CD4-positive, alpha-beta T cell treated with Interleukin-17A for 4 hours (primary cell): ENCODE measurements around the gene OGFR.

Source experiments
- DNase-seq: peaks from one replicate; pipeline ENCODE4 v3.0.0-alpha.2; 2020; ENCODE audit warnings: mixed read lengths

The OGFR gene

GRCh38 chr20:62770111-62770910, 34.3 kb upstream of the OGFR start:
- DNase-seq = no peak

- no peak for DNase-seq
These were observed 33.7 kb upstream of the OGFR start for GRCh38 chr20:62770916-62771315.

DNA sequence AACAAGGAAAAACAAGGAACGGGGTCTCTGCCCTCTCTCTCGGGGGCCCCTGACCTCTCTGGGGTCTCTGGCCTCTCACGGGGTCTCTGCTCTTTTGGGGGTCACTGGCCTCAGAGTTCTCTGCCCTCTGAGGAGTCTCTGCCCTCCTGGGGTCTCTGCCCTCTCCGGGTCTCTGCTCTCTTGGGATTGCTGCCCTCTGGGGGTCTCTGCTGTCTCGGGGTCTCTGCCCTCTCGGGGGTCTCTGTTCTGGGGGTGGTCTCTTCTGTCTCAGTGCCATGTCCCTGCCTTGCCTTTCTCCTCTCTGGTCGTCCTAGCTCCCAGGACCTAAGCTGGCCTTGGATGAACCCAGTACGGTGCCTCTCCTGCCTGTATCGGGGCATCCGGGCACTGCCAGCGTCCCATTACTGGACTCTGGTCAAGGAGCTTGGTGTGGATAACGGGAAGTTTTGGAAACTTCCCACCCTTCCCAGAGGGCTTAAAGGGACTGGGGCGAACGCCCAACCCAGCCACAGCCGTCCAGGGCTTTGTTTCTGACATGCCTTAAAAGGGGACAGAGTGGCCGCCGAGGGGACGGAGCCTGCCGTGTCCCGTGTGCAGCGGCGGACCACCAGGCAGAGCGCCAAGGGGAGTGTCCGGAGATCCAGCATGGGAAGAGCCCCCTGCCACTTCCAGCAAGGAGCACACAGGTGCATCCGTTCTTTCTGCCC, 33.1 kb upstream of the OGFR start:
- DNase-seq = no peak

GRCh38 chr20:62772103-62772611, 32.5 kb upstream of the OGFR start:
- DNase-seq = no peak

DNA sequence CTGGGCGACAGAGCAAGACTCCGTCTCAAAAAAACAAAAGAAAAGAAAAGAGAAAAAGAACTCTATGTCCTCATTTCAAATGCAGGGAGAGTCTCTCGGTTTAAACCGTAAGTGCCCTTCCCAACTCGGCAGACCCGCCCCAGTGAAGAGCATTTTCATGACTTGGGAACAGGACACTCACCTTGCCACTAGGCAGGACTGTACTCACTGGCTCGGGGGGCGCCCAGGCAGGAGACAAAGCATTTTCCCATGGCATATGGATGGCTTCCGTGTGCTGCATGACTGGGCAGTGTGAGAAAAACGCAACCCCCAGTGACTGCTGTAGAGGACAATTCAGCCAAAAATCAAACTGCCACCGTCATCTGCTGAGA, 32.0 kb upstream of the OGFR start:
- DNase-seq = no peak

GRCh38 chr20:62772990-62773844, 31.4 kb upstream of the OGFR start:
- DNase-seq = no peak

GRCh38 chr20:62773845-62774714, 30.6 kb upstream of the OGFR start:
- no peak for DNase-seq

DNA sequence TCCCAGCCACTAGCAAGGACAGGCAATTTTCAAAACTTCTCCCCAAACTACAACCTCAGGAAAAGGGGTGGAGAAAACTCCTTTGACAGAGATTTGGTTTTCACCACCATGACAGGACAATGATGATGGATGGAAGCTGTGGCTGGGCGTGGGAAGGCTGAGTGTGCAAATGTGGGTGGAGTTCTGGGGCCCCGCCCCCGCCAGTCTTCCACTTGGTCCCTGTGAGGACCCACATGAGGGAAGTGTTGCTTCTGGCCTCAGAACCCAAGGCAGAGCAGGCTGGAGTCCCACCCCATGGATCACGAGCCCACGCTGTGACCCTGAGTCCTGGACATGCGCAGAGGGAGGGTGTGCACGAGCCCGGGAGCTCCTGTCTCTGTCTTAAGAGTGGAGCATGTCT, 29.9 kb upstream of the OGFR start:
- peak; percentile 37 for DNase-seq

GRCh38 chr20:62775206-62775605, 29.4 kb upstream of the OGFR start:
- no peak for DNase-seq

- DNase-seq = no peak
These were observed 28.5 kb upstream of the OGFR start for GRCh38 chr20:62776035-62776691.

DNA sequence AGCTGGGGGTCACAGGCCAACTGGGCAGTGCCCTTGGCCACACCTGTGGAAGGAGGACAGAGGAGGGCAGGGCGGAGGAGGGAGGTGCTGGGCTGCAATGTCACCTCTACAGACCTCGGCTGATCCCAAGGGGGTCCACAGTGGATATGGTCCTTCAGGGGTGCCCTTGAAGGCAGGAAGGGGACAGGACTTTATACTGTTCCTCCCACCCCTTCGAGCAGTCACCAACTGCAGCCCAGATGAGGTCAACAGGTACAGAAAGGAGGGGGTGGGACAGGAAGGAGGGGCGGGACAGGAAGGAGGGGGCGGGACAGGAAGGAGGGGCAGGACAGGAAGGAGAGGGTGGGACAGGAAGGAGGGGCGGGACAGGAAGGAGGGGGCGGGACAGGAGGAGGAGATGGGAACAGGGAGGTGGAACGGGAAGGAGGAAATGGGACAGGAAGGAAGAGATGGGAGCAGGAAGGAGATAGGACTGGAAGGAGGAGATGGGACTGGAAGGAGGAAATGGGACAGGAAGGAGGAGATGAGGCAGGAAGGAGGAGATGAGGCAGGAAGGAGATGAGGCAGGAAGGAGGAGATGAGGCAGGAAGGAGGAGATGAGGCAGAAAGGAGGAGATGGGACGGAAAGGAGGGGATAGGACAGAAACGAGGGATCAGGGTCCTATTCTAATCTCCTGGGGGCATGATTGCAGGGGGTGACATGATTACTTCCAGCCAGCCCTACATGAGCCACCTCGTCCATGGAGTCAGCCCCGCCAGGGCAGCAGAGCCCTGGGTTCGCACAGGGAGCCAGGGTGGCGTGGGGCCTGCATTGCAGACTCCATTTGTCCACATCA, 27.7 kb upstream of the OGFR start:
- DNase-seq = peak; percentile 90

GRCh38 chr20:62777528-62777830, 27.2 kb upstream of the OGFR start:
- DNase-seq = no peak

DNA sequence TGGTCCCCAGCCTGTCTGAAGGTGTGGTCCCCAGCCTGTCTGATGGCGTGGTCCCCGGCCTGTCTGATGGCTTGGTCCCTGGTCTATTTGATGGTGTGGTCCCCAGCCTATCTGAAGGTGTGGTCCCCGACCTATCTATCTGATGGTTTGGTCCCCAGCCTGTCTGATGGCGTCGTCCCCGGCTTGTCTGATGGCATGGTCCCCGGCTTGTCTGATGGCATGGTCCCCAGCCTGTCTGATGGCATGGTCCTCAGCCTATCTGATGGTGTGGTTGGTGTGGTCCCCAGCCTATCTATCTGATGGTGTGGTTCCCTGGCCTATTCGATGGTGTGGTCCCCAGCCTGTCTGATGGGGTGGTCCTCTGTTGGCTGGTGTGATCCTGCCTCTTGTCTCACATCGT, 26.6 kb upstream of the OGFR start:
- DNase-seq = no peak

DNA sequence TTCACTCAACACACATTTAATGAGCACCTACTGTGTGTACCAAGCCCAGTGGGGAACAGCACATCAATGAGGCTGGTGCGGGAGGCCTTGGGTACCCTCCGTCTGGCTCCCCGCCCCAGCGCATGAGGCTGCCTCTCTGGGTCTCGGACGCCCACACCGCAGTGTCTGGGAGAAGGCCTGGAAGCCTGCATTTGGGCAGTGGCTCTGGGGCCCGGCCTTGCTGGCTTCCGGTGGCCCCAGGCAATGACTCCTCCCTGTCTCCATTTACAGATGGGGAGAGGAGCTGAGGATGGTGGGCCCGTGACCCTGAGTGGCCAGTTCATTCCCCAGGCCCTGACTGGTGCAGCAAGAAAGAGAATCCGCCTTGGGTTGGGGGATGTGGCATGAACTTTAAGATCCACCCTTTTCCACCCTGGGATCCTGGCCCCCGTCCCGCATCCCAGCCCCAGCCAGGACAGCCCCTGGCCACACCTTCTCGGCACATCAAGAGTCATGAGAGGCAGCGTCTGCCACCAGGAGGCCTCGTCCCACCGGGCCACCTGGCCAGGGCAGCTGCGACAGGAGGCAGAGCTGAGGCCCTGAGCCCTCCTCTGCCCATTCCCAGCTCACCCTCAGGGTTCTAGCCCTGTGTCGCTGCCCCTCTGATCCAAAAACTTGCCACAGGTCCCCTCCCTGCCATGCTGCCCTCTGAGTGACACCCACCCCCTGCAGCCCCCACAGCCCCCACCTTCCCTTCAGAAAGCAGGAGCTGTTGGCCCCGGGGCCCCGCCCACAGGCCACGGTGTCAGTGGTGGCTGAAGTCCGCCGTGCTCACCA, 25.8 kb upstream of the OGFR start:
- no peak for DNase-seq

GRCh38 chr20:62779417-62779685, 25.3 kb upstream of the OGFR start:
- DNase-seq = no peak

DNA sequence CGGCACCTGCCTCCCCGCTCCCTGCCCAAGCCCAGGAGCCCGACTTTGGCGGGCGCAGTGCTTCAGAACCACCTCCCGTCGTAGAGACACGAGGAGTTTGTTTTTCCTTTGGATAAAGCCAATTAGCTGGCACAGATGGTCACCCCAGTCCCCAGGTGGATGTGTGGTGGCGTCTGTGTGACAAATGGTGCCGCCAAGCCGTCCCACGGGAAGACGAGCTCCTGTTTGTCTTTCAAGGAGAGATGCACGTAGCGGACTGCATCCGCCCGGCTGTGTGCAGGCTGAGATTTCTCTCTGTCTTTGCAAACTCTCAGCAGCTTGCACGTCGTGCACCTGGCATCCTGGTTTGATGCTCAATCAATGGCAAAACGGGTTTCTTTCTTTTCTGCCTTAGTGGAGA, 24.4 kb upstream of the OGFR start:
- DNase-seq = no peak

DNA sequence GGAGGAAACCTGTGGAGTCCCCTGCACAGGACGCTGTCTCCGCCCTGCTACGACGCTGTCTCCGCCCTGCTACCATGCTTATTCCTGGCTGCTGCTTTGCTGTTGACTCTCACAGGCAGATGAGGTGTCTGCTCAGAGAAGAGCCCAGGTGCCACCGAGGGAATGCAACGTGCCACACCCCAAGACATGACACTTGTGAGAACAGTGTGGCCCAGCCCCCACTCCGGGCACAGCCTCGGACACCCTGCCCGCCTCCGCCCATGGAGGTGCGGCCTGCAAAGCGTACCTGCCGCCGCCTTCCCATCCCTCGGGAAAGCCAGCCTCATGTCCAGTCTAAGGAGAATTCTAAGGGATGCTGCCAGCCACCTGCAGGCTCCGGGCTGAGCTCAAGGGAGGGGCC, 23.9 kb upstream of the OGFR start:
- no peak for DNase-seq

DNA sequence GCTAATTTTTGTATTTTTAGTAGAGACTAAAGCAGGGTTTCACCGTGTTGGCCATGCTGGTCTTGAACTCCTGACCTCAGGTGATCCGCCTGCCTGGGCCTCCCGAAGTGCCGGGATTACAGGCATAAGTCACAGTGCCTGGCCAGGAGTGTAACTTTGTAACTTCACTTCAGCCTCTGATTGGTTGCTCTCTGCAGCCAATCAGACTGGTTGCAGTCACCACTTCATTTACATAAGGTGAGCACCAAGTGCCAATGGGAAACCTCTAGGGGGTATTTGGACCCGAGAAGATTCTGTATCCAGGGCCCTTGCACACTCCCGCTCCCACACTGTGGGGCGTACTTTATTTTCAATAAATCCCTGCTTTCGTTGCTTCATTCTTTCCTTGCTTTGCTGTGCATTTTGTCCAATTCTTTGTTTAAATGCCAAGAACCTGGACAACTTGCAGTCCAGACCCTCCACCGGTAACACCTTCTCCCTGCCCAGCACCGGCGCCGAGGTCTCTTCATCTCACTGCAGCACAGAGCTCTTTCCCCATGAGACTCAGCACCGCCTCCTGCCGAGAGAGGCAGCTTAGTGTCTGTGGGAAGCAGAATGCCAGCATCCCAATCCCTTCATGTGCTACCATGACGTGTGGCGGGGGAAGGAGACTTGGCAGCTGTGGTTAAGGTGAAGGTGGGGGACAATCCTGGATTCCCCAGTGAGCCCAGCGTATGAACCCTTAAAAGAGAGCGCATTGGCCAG, 22.3 kb upstream of the OGFR start:
- DNase-seq = no peak

- no peak for DNase-seq
These were observed 21.7 kb upstream of the OGFR start for GRCh38 chr20:62782893-62783278.

DNA sequence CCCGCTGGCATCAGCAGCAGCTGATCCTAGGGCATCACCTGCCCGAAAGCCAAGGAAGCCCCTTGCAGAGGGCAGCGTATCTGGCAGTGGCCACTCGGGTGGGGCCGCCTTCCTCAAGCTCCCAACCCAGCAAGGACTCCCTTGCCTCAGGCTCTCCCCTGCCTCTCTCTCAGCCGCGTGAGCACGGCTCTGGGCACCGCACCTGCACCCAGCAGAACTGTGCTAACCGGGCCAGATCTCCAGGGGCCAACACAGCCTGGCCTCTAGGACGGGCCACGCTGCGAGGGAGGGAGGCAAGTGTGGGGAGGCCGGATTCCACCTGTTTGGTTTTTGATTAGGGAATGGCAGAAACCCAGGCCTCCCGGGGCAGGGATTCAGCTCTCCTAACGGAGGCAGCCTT, 20.1 kb upstream of the OGFR start:
- no peak for DNase-seq
